GM18951 (cell line): ENCODE results near the gene GBX2.

Source experiments
- POLR2A ChIP-seq: IDR thresholded peaks from 4 replicates; pipeline ENCODE4 v1.6.1; 2011; ENCODE audit warnings: mild to moderate bottlenecking; ENCODE audit not compliant: insufficient read length, insufficient read depth; ENCODE audit errors: extremely low read depth
- in situ Hi-C: fragments of 300-500 bp; cut with MboI; formaldehyde crosslinking; loops from one replicate; pipeline ENCODE4 v1.12.0; 2022; ENCODE audit warnings: low sequenced_read_pairs, mixed read lengths, inconsistent platforms; ENCODE audit not compliant: unreplicated experiment

Gene GBX2

DNA sequence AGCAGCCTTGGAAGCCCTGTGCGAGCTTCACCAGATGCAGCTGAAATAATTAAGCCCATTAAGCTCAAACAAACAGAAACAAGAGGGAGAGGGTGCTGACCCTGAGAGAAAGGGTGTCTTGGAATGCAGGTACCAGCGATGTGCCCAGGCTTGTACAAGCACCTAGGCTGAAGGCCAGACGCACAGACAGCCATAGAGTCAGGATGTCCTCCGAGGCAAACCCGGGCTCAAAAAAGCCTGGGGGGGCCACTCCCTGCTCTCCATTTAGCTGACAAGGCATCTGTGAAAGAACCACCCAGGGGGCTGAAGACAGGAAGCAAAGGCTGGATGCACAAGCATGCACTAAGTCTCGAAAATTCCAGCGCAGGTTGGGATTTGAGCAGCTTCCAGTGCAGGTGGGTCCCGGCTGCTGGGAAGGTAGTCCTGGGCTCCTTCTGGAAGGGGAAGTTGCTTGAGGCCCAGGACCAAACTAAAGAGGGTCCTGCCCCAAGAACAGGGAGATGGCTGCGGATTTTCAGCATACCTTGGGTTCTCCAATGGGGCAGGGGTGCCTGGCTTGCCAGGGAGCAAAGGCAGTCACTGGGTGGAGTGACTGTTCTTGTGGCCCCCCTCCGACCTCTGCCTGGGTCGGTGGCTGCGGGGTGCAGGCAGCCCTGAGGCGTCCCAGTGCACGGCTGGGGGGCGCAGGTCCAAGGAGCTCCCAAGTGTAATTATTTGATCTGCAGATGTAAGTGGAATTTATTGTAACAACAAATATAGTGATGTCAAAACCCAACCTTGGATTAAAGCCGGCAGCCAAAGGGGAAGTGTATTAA lies 5.9 kb downstream of the GBX2 start:
- TF ChIP-seq POLR2A, result no peak

DNA sequence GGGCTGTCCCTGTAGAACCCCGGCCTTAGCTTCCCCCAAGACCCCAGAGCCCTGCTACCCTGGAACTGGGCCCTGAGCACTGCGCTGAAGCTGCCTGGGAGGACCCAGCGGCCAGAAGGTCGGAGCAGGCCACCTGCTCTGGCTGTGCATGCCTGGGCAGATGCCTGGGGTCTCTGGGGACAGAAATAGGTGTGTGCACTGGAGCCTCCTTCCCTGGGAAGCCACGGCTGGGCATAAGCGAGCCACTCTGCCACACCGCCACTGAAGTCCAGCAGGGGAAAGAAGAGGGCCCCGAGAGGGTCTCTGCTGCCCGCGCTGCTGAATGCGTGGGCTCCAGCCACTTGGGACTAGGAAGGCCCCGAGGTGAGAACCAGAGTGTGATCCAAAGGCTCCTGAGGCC lies 6.7 kb downstream of the GBX2 start:
- TF ChIP-seq POLR2A, result no peak
- in situ Hi-C loops, result no loop called here

More for the DNA sequence above, 5.9 kb downstream of the GBX2 start:
- in situ Hi-C loops, result no loop called here

DNA sequence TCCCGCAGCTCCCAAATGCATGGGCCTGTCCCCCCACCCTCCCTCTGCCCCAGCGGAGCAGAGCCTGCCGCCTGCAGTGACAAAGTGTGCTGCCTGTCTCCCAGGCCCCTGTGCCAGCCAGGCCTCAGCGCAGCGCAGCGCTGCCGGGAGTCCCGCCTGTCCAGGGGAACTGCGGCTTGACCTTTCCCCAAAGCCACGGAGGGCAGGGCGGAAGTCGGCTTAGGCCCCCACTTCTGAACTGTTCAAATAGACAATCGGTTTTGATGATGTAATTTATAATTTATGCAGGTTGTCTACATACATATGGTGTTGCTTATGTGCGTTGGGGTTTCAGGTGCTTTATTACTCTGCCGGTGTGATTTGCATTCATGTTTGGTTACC lies 7.1 kb downstream of the GBX2 start:
- in situ Hi-C loops, result no loop called here
- no peak for TF ChIP-seq POLR2A

DNA sequence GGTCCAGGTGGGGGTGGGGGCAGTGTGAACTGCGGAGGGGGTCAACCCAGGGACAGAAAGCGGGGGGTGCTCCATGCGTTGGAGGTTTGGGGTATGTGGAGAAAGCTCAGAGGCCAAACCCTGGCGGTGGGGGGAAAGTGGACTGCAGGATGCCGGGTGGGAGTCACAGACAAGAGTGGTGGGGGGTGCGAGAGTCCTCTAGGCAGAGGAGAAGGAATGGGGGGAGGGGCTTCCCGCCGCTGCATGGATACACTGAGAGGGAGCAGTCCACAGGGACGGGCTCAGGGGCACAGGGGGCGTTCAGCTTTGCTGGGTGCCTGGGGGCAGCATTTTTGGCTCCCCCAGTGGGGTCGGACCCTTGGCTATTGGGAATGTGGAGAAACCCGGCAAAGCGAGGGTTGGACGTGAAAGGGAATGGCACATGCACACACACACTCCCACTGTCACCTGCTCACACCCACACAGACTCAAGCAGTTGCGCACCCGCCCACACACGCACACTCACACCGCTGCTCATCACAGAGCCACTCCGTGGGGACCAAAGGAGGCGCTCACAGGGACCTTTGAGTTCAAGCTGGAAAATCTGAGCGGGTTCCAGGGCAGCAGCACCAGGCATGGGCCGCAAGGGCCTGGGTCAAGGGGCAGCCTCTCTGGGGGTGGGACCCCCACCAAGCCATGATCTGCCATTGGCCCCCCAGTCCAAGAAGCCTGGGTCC lies 7.7 kb downstream of the GBX2 start:
- in situ Hi-C loops, result no loop called here
- no peak for TF ChIP-seq POLR2A

DNA sequence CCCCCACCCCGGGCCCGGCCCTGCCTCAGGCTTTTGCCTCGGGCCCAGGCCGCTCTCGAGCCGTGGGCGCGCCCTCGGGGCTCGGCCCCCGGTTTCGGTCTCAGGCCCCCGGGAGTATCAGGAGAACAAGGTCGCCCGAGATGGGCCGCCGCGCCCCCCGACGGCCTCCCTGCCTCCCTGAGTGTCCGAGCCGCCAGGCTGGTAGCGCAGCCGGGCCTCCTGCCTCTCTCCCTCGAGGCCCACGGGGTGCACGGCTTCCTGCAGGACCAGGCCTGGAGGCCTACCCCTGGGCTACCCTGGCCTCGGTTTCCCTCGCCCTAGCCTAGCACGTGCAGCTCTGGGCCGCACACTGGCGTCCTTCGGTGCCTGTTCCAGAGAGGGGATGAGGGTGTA lies 8.4 kb downstream of the GBX2 start:
- no peak for TF ChIP-seq POLR2A

DNA sequence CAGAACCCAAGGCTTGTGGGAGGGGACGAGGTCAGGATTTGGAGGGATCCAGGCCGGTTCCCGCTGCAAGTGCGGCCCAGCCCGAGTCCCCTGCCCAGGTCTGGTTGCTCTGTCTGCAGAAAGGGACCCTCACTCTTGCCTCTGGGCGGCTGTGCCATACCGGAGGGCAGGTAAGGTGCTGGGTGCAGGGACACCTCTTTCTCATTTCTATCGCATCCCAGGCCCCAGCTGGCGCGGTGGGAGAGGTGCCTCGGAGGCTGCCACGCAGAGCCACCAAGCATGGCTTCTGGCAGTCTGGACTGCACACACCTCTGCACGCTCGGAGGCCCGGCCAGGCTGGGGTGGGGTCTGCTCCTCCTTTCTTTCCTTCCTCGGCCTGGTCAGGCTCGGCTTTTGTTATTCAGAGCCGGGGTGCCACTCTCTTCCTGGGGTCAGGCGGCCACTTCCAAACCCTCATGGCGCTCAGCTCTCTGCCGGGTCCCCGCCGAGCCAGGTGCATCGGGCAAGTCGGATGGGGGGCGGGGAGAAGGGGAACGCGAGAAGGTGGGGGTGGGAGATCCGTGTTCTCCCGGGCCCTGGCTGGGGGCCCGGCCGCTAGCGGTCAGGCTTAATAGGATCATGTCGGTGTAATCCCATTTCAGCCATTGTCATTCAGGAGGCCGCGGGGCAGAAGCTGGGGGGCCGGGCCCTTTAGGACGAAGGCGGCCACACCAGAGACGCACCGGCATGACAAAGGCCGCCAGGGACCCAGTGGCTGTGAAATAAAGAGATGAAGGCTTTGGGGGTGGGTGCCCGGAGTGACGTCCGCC lies 9.0 kb downstream of the GBX2 start:
- in situ Hi-C loops, result no loop called here

More for the DNA sequence above, 8.4 kb downstream of the GBX2 start:
- in situ Hi-C loops, result no loop called here

DNA sequence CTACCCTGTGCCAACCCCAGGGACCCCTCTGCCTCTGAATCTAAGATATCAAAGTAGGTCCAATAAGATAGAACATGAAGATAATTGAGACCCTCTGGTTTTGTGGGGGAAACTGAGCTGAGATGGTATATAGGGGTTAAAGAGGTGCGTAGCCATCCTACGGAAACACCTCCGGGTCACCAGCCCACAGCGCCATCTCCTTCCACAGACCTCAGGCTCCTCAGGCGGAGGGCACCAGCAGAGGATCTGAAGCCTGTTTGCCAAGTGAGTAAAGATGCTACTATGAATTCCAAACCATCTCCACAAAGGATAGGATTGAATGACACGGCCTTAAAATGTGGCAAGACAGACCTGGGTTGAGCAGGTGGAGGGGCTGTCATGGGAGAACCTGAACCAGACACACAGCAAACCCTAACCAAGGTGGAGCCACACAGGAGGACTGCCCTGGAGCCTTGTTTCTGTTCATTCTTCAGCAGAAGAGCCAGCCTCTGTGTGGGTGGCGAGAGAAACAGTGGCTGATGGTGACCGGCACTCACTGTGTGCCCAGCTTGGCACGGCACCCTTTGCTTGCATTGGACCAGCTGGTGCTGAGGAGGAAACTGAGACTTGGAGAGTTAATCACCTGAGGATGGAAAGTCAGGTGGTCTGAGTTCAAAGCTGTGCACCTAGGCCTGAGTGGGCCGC lies 10.2 kb downstream of the GBX2 start:
- TF ChIP-seq POLR2A, result no peak
- in situ Hi-C loops, result no loop called here

More for the DNA sequence above, 9.0 kb downstream of the GBX2 start:
- TF ChIP-seq POLR2A, result no peak

DNA sequence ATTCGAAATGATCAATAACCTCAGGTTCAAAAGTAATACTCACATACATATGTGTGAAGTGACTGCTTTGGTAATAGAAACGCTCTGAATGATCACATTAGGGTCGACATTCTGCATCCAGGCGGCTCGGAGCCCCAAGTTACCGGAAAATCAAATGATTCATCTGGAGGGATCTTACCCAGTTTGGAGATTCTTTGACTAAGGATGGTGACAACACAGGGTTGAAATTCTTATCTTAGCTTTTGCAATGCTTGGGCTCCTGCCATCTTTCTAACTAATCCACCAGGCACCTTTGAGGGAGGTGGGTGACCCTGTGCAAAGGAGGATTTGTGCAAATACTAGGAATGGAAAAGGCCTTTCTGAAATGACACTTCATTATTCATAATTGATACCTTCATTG lies 10.8 kb downstream of the GBX2 start:
- TF ChIP-seq POLR2A, result no peak
- in situ Hi-C loops, result no loop called here

DNA sequence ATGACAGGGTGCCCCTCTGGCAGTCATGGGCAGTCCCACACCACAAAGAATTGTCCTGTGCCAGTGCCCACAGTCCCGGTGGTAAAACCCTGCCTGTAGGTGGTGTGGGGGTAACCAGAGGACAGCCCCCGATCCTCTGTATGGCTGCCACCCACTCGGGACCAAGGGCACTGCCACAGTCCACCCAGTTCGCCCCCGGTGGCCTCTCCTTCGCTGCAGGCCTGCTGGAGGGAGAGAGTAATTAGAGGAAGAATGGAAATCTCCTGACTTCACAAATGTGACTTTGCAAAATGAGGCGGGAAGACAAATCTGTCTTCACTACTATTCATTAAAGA lies 11.4 kb downstream of the GBX2 start:
- in situ Hi-C loops, result no loop called here
- TF ChIP-seq POLR2A, result no peak

DNA sequence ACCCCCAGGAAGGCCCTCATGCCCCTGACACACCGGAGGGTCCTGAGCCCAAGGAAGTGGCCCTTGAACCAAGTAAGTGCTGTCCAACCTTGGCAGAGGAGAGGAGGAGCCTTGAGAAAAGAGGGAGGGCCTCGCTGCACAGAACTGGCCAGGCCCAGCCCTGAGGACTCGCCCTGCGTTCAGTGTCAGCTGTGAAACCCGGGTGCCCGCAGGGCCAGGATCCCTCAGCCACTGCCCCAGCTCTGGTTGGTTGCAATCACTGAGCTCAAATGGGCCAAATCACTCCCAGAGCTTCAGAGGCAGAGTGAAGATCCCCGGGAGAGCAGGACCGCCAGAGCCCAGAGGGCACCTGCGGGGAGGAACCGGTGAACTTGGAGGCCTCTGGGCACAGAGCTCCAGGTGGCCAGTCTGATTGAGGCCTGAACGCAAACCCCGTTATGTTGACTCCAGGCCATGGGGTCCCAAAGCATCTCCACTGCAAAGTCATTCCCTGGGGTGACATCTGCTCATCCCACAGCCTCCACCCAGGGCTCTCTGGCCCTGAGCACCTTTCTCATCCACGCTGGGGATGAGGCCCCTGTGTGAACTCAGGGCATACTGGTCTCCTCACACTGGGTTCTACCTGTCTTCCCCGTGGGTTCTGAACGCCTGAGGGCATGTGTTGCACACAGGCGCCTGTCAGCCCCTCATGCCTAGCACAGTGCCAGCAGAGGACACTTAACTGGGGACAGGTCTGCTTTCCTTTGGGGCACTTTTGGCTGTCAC lies 11.9 kb downstream of the GBX2 start:
- no peak for TF ChIP-seq POLR2A
- in situ Hi-C loops, result no loop called here

DNA sequence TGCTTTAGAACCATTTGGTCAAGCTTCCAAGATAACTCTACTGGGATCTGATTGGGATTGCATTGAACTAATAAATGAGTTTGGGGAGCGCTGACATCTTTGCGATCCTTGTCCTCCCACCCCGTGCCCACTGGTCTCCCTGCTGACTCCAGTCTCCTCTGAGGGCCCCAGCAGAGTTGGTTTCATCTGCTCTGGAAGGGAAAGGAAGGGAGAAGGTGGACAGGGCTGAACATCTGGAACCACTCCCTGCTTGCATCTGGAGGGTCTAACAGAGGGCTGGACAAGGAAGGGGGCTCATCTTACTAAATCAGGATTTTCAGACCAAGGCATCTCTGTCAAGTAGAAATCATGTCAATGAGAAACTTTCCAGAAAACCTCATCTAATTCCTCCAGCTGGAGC lies 12.8 kb downstream of the GBX2 start:
- in situ Hi-C loops, result no loop called here
- no peak for TF ChIP-seq POLR2A

DNA sequence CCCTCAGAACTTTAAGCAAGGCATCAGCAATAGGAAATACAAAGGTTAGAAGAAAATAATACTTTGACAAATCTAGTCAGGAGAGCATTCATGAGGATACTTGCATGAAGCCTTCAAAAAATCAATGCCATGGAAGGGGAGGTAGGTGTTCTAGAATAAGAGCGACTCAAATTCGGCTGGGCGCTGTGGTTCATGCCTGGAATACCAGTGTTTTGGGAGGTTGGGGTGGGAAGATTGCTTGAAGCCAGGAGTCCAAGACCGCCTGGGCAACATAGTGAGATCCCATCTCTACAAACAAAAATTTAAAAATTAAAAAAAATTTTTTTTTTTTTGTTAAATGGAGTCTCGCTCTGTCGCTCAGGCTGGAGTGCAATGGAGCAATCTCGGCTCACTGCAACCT lies 21.8 kb downstream of the GBX2 start:
- in situ Hi-C loops, result no loop called here
- no peak for TF ChIP-seq POLR2A
